Endodermal cell (in vitro differentiated cells): Measurements from ENCODE around the gene PRSS1. TPM values are rescaled to one million over a fixed set of nuclear protein-coding genes. Genes with fewer than 3 reads are reported as not detected.

ENCODE experiments used
- DNase-seq: peaks from one replicate; pipeline ENCODE4 v3.0.0-alpha.2; 2017
- H3K27ac ChIP-seq: 2 replicates; pipeline ENCODE4 v1.5.1; 2013; ENCODE audit warnings: mild to moderate bottlenecking, low read depth, low read length, moderate library complexity
- H3K27me3 ChIP-seq: 2 replicates; pipeline ENCODE4 v1.6.1; 2013; ENCODE audit warnings: mild to moderate bottlenecking, low read length, moderate library complexity; ENCODE audit not compliant: insufficient read depth, control insufficient read depth, poor library complexity, severe bottlenecking
- H3K36me3 ChIP-seq: 2 replicates; pipeline ENCODE4 v1.7.0; 2013; ENCODE audit warnings: mild to moderate bottlenecking, low read length, moderate library complexity; ENCODE audit not compliant: control insufficient read depth, insufficient read depth
- H3K4me1 ChIP-seq: one replicate; pipeline ENCODE4 v1.7.0; 2013; ENCODE audit warnings: low read length; ENCODE audit not compliant: control insufficient read depth, insufficient read depth
- H3K4me3 ChIP-seq: 2 replicates; pipeline ENCODE4 v1.5.1; 2013; ENCODE audit warnings: mild to moderate bottlenecking, low read length, moderate library complexity
- H3K9ac ChIP-seq: 2 replicates; pipeline ENCODE4 v1.6.1; 2013; ENCODE audit warnings: mild to moderate bottlenecking, low read length, moderate library complexity; ENCODE audit not compliant: poor library complexity, severe bottlenecking; ENCODE audit errors: extremely low read depth
- H3K9me3 ChIP-seq: 2 replicates; pipeline ENCODE4 v1.6.1; 2013; ENCODE audit warnings: mild to moderate bottlenecking, low read length, moderate library complexity; ENCODE audit not compliant: control insufficient read depth
- H3K27ac Mint-ChIP-seq: 2 replicates; pipeline ENCODE4 v1.8.0; 2020; ENCODE audit warnings: mixed read lengths
- H3K27me3 Mint-ChIP-seq: 2 replicates; pipeline ENCODE4 v1.8.0; 2021; ENCODE audit warnings: mild to moderate bottlenecking, mixed read lengths; ENCODE audit not compliant: insufficient read depth
- H3K36me3 Mint-ChIP-seq: 2 replicates; pipeline ENCODE4 v1.8.0; 2020; ENCODE audit warnings: low read depth, mixed read lengths
- H3K4me1 Mint-ChIP-seq: 2 replicates; pipeline ENCODE4 v1.8.0; 2020; ENCODE audit warnings: mixed read lengths
- H3K4me3 Mint-ChIP-seq: 2 replicates; pipeline ENCODE4 v1.8.0; 2020; ENCODE audit warnings: mild to moderate bottlenecking, moderate library complexity, mixed read lengths
- H3K9me3 Mint-ChIP-seq: 2 replicates; pipeline ENCODE4 v1.8.0; 2020; ENCODE audit warnings: mild to moderate bottlenecking, mixed read lengths
- WGBS, 2 experiments: methylation state at CpG; one replicate each; pipeline versions ENCODE4 v1.1.5 to v1.1.7; 2013; ENCODE audit warnings: missing lambda C conversion rate in 2 of 2, mixed read lengths in 1 of 2; ENCODE audit not compliant: insufficient coverage in 1 of 2, insufficient read length in 1 of 2; 5-methylcytosine and 5-hydroxymethylcytosine counted together
- total RNA-seq, 2 donors: library from RNA; stranded (reverse); fragmentation: NEBNext Ultra II Directional in 1 of 2; extraction: Animal tissue kit (Norgen Biotek cat#: 25700) in 1 of 2; gene quantifications; 2 replicates in 1 of 2; 3 replicates in 1 of 2; pipeline ENCODE4 v1.2.1, GENCODE V29; 2021
- TF ChIP-seq, protein P1 (sequence below): fragments of 200-600 bp; sonication (generic); conservative IDR thresholded peaks from 2 replicates; pipeline ENCODE4 v1.5.0; 2021; ENCODE audit warnings: antibody characterized with exemption, mild to moderate bottlenecking

Gene PRSS1
- total RNA-seq, 2 donors from 2014 or later = 4.4 to 8.8 TPM

DNA sequence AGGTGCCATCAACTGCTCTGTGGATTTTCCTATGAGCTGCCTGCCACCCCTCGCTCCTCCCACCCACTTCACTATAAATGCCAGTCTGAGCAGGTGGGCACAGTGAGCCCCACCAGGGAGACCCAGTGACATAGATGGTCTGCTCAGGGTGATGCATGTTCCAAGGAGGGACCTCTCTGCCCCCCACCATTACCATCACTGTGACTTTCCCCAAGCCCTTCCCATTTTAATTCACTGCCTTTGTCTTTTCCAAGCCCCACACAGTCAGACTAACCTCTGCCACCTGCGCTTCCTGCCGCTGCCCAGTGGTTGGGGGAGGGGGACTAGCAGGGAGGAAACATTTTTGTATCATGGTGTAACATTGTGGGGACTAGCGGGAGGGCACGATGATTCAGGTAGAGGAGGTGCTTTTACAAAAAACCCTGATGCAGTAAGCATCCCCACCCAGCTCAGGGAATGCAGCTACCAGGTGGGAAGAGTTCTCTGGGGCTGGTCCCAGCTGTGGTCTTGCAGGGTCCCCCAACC lies 46.1 kb downstream of the PRSS1 start:
- H3K27me3 Mint-ChIP-seq = peaks cover 86% of the 10 kb centered on the region
- Histone ChIP-seq H3K27me3 (peaks cover 78% of the 10 kb centered on the region), H3K27ac (no peak overlapping the region), H3K9ac (no peak overlapping the region), H3K4me3 (no peak overlapping the region), H3K36me3 (no peaks in the 10 kb centered on the region), H3K9me3 (no peaks in the 10 kb centered on the region), H3K4me1 (no peaks in the 10 kb centered on the region)
- TF ChIP-seq, protein P1, sequence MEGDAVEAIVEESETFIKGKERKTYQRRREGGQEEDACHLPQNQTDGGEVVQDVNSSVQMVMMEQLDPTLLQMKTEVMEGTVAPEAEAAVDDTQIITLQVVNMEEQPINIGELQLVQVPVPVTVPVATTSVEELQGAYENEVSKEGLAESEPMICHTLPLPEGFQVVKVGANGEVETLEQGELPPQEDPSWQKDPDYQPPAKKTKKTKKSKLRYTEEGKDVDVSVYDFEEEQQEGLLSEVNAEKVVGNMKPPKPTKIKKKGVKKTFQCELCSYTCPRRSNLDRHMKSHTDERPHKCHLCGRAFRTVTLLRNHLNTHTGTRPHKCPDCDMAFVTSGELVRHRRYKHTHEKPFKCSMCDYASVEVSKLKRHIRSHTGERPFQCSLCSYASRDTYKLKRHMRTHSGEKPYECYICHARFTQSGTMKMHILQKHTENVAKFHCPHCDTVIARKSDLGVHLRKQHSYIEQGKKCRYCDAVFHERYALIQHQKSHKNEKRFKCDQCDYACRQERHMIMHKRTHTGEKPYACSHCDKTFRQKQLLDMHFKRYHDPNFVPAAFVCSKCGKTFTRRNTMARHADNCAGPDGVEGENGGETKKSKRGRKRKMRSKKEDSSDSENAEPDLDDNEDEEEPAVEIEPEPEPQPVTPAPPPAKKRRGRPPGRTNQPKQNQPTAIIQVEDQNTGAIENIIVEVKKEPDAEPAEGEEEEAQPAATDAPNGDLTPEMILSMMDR = no peak
- no peaks in the 10 kb centered on the region for H3K9me3 Mint-ChIP-seq
- no peaks in the 10 kb centered on the region for H3K36me3 Mint-ChIP-seq
- peaks cover 14% of the 10 kb centered on the region for H3K4me1 Mint-ChIP-seq
- 54% methylated on average over 5 of the region's 5 CpGs; no CpG with 5 or more reads in 1 of the 2 experiments for WGBS, 2 experiments
- no peak overlapping the region for H3K4me3 Mint-ChIP-seq
- DNase-seq = peak; percentile 83
- no peak overlapping the region for H3K27ac Mint-ChIP-seq

DNA sequence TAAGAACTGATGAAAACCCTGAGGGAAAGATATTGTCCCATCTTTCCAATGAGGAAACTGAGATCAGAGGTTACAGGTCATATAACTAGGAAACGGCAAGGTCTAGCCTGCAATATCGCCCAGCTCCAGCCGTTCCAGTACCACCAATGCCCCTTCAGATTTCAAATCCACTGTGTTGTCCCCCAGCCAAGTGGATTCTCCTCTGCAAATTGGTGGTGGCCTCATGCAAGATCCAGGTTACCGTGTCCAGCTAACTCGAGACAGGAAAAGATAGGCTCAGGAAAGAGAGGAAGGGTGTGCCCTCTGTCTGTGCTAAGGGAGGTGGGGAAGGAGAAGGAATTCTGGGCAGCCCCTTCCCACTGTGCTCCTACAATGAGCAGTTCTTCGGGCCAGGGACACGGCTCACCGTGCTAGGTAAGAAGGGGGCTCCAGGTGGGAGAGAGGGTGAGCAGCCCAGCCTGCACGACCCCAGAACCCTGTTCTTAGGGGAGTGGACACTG lies 46.8 kb downstream of the PRSS1 start:
- Histone ChIP-seq H3K9ac (no peak overlapping the region), H3K27me3 (peaks cover 81% of the 10 kb centered on the region), H3K36me3 (no peaks in the 10 kb centered on the region), H3K27ac (no peak overlapping the region), H3K4me3 (peak overlapping the region; percentile 81), H3K9me3 (no peaks in the 10 kb centered on the region), H3K4me1 (no peaks in the 10 kb centered on the region)
- peaks cover 92% of the 10 kb centered on the region for H3K27me3 Mint-ChIP-seq
- H3K9me3 Mint-ChIP-seq = no peaks in the 10 kb centered on the region
- no peak overlapping the region for H3K27ac Mint-ChIP-seq
- peaks cover 14% of the 10 kb centered on the region for H3K4me1 Mint-ChIP-seq
- TF ChIP-seq, protein P1 = no peak
- DNase-seq = no peak
- WGBS, 2 experiments = 48 to 73% methylated on average over 3 to 9 of the region's 9 CpGs
- H3K36me3 Mint-ChIP-seq = no peaks in the 10 kb centered on the region
- peak overlapping the region; percentile 64 for H3K4me3 Mint-ChIP-seq

GRCh38 chr7:142796501-142797390 lies 47.5 kb downstream of the PRSS1 start:
- Histone ChIP-seq H3K36me3 (no peaks in the 10 kb centered on the region), H3K9me3 (no peaks in the 10 kb centered on the region), H3K9ac (peak overlapping the region; percentile 19), H3K27me3 (peaks cover 85% of the 10 kb centered on the region), H3K27ac (no peak overlapping the region), H3K4me3 (peak overlapping the region; percentile 81), H3K4me1 (no peaks in the 10 kb centered on the region)
- Mint-ChIP-seq H3K36me3 (no peaks in the 10 kb centered on the region), H3K4me1 (peaks cover 14% of the 10 kb centered on the region), H3K27ac (no peak overlapping the region), H3K9me3 (no peaks in the 10 kb centered on the region), H3K4me3 (peak overlapping the region; percentile 64), H3K27me3 (peaks cover 94% of the 10 kb centered on the region)
- peak; percentile 80 for DNase-seq
- TF ChIP-seq, protein P1 = no peak
- WGBS, 2 experiments = 5 to 6% methylated on average over 18 to 74 of the region's 74 CpGs
